GM12878 (cell line): ENCODE data around the gene FTCDNL1. TPM values are rescaled to one million over a fixed set of nuclear protein-coding genes. Genes with fewer than 3 reads are reported as not detected.

ENCODE experiments used
- ATAC-seq: fragments of 200-7000 bp; cut with Tn5 transposase; 3 replicates; pipeline ENCODE4 v1.9.1; 2020; ENCODE audit warnings: mild to moderate bottlenecking, moderate library complexity
- BruUV-seq: library from RNA; stranded (reverse); fragments of 400-500 nt; replicated peaks from 2 replicates; lab custom pipeline; 2021; lab: Mats Ljungman, UMichigan
- CTCF ChIA-PET: fragments of 300-600 bp; sonication (Branson Sonifier 250); formaldehyde crosslinking; extraction: SDS; loops from one replicate; lab custom pipeline; 2021; ENCODE audit warnings: inconsistent platforms; lab: Yijun Ruan, JAX
- POLR2A ChIA-PET: fragments of 350-600 bp; formaldehyde crosslinking; extraction: SDS; loops from one replicate; lab custom pipeline; 2021; ENCODE audit warnings: inconsistent platforms; lab: Charles Lee
- RAD21 ChIA-PET: fragments of 300-600 bp; sonication (Branson Sonifier 250); formaldehyde crosslinking; loops from one replicate; lab custom pipeline; 2023; ENCODE audit warnings: antibody characterized with exemption; ENCODE audit not compliant: unreplicated experiment; lab: Charles Lee
- SMC1A ChIA-PET: fragments of 300-600 bp; sonication (Branson Sonifier 250); formaldehyde crosslinking; loops from one replicate; lab custom pipeline; 2023; ENCODE audit not compliant: unreplicated experiment, uncharacterized antibody; lab: Charles Lee
- DNase-seq: peaks from one replicate; pipeline ENCODE4 v3.0.0-alpha.2; 2011; ENCODE audit warnings: low read depth, low spot score
- FAIRE-seq: peaks from 3 replicates; lab custom pipeline; 2011; peaks lifted over from hg19 to GRCh38; lab: Jason Lieb, UNC
- H2AFZ ChIP-seq: 2 replicates; pipeline ENCODE4 v1.6.0; 2011; ENCODE audit warnings: low read depth, low read length, control low read depth; ENCODE audit not compliant: control insufficient read depth
- H3K27ac ChIP-seq: 2 replicates; pipeline ENCODE4 v1.5.1; 2011; ENCODE audit warnings: control low read depth; ENCODE audit not compliant: control insufficient read depth, insufficient read depth
- H3K27me3 ChIP-seq, 2 experiments: replicated peaks in 1 of 2; 2 replicates each; pipeline versions ENCODE4 v1.6.0 to v1.6.1; 2011; ENCODE audit warnings: low read length in 1 of 2; ENCODE audit not compliant: control insufficient read depth in 2 of 2, insufficient read depth in 2 of 2
- H3K36me3 ChIP-seq, 2 experiments: 2 replicates each; pipeline ENCODE4 v1.5.1; 2011; ENCODE audit warnings: low read length in 1 of 2; ENCODE audit not compliant: control insufficient read depth in 2 of 2, insufficient read depth in 2 of 2
- H3K4me1 ChIP-seq: 2 replicates; pipeline ENCODE4 v1.6.1; 2011; ENCODE audit warnings: mild to moderate bottlenecking, low read length, moderate library complexity, mixed read lengths; ENCODE audit not compliant: control insufficient read depth, insufficient read depth
- H3K4me2 ChIP-seq: 2 replicates; pipeline ENCODE4 v1.6.0; 2011; ENCODE audit warnings: control low read depth; ENCODE audit not compliant: control insufficient read depth, insufficient read depth
- H3K4me3 ChIP-seq: fragments of 200-600 bp; sonication (generic); 2 replicates; pipeline ENCODE4 v1.5.1; 2016
- H3K79me2 ChIP-seq: 2 replicates; pipeline ENCODE4 v1.6.0; 2011; ENCODE audit warnings: low read length; ENCODE audit not compliant: control insufficient read depth, insufficient read depth
- H3K9ac ChIP-seq: 2 replicates; pipeline ENCODE4 v1.8.0; 2011; ENCODE audit warnings: low read length, control low read depth, mixed read lengths; ENCODE audit not compliant: control insufficient read depth, insufficient read depth
- H3K9me3 ChIP-seq: replicated peaks from 3 replicates; pipeline ENCODE4 v1.5.1; 2011; ENCODE audit warnings: mild to moderate bottlenecking, low read length; ENCODE audit not compliant: control insufficient read depth, insufficient read depth
- H4K20me1 ChIP-seq: 2 replicates; pipeline ENCODE4 v1.6.0; 2011; ENCODE audit not compliant: control insufficient read depth, insufficient read depth
- CHD4 ChIP-seq: fragments of 200-600 bp; sonication (generic); IDR thresholded peaks from 2 replicates; pipeline ENCODE4 v1.6.1; 2016; ENCODE audit warnings: mild to moderate bottlenecking
- LARP7 ChIP-seq: fragments of 450-650 bp; IDR thresholded peaks from 2 replicates; pipeline ENCODE4 v1.6.1; 2017; ENCODE audit warnings: mild to moderate bottlenecking
- SMC3 ChIP-seq: IDR thresholded peaks from 2 replicates; pipeline ENCODE4 v1.6.1; 2011; ENCODE audit warnings: low read length, improper control_type of control experiment, borderline replicate concordance
- TCF12 ChIP-seq: IDR thresholded peaks from 2 replicates; pipeline ENCODE4 v1.6.1; 2011; ENCODE audit warnings: low read depth, mild to moderate bottlenecking, low read length
- TCF3 ChIP-seq: IDR thresholded peaks from 2 replicates; pipeline ENCODE4 v1.6.1; 2012; ENCODE audit warnings: low read depth, mild to moderate bottlenecking, low read length, borderline replicate concordance; ENCODE audit not compliant: insufficient read depth
- WGBS: methylation state at CpG from one replicate; pipeline ENCODE4 v1.1.6; 2016; ENCODE audit warnings: low lambda C conversion rate; ENCODE audit not compliant: insufficient replicate concordance, insufficient coverage; ENCODE audit errors: missing lambda C conversion rate; 5-methylcytosine and 5-hydroxymethylcytosine counted together
- in situ Hi-C: fragments of 300-500 bp; cut with MboI; formaldehyde crosslinking; loops from 9 replicates; pipeline ENCODE4 v1.14.3; 2018; ENCODE audit warnings: mixed read lengths
- intact Hi-C: fragments of 100-400 bp; cut with micrococcal nuclease; formaldehyde crosslinking; loops from one replicate; pipeline ENCODE4 v1.14.2; 2022; ENCODE audit not compliant: unreplicated experiment
- polyA plus RNA-seq, 11 experiments: library from polyadenylated mRNA; depleted of rRNA in 4 of 11; unstranded in 6 of 11; stranded (reverse) in 5 of 11; fragments of >200 nt; fragmentation: Nextera tagmentation in 4 of 11; fragmentation: Illumina TruSeq in 1 of 11; extraction: Ambion mirVana in 4 of 11; extraction: Trizol in 1 of 11; gene quantifications; 1 replicate in 1 of 11; 2 replicates in 10 of 11; pipeline versions ENCODE4 v1.2.1 to v1.2.3, GENCODE V29; 2011 to 2016; ENCODE audit warnings: inconsistent platforms in 2 of 11, missing spikeins in 2 of 11, low read depth in 1 of 11
- total RNA-seq, 4 experiments: library from RNA; depleted of rRNA in 3 of 4; stranded (reverse); fragments of >200 nt in 3 of 4; fragmentation: Illumina TruSeq in 1 of 4; extraction: Trizol in 1 of 4; gene quantifications; 2 replicates each; pipeline versions ENCODE4 v1.2.1 to v1.2.3, GENCODE V29; 2013 to 2021
- TF ChIP-seq, protein P1 (sequence below): fragments of 450-650 bp; IDR thresholded peaks from 2 replicates; pipeline ENCODE4 v1.6.1; 2016; ENCODE audit warnings: mild to moderate bottlenecking, moderate library complexity, borderline replicate concordance
- TF ChIP-seq, protein P2 (sequence below): fragments of 450-650 bp; formaldehyde crosslinking; IDR thresholded peaks from 2 replicates; pipeline ENCODE4 v1.4.0; 2020; ENCODE audit warnings: mild to moderate bottlenecking, moderate library complexity

Gene FTCDNL1
- total and polyA plus RNA-seq, 10 of the 15 experiments (the other 5 are each of a cell fraction or from before 2014, with no cell fraction given) = 0.15 to 3.9 (median 2.0) TPM

GRCh38 chr2:199818754-199819153 lies 32.2 kb downstream of the FTCDNL1 start (continued):
- TF ChIP-seq CHD4 = no peak

GRCh38 chr2:199818026-199818425 lies 33.0 kb downstream of the FTCDNL1 start:
- ChIA-PET POLR2A (no interaction called here), CTCF (no interaction called here), RAD21 (no interaction called here), SMC1A (interaction anchor here (0.7 kb wide), 1 partner anchor 455 kb away, joined by 3 read pairs; no protein-coding TSS in a partner anchor)
- no peak for TF ChIP-seq SMC3
- TF ChIP-seq, protein P1, sequence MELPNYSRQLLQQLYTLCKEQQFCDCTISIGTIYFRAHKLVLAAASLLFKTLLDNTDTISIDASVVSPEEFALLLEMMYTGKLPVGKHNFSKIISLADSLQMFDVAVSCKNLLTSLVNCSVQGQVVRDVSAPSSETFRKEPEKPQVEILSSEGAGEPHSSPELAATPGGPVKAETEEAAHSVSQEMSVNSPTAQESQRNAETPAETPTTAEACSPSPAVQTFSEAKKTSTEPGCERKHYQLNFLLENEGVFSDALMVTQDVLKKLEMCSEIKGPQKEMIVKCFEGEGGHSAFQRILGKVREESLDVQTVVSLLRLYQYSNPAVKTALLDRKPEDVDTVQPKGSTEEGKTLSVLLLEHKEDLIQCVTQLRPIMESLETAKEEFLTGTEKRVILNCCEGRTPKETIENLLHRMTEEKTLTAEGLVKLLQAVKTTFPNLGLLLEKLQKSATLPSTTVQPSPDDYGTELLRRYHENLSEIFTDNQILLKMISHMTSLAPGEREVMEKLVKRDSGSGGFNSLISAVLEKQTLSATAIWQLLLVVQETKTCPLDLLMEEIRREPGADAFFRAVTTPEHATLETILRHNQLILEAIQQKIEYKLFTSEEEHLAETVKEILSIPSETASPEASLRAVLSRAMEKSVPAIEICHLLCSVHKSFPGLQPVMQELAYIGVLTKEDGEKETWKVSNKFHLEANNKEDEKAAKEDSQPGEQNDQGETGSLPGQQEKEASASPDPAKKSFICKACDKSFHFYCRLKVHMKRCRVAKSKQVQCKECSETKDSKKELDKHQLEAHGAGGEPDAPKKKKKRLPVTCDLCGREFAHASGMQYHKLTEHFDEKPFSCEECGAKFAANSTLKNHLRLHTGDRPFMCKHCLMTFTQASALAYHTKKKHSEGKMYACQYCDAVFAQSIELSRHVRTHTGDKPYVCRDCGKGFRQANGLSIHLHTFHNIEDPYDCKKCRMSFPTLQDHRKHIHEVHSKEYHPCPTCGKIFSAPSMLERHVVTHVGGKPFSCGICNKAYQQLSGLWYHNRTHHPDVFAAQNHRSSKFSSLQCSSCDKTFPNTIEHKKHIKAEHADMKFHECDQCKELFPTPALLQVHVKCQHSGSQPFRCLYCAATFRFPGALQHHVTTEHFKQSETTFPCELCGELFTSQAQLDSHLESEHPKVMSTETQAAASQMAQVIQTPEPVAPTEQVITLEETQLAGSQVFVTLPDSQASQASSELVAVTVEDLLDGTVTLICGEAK = no peak
- TF ChIP-seq LARP7 = no peak
- no peak for TF ChIP-seq TCF12
- TF ChIP-seq, protein P2, sequence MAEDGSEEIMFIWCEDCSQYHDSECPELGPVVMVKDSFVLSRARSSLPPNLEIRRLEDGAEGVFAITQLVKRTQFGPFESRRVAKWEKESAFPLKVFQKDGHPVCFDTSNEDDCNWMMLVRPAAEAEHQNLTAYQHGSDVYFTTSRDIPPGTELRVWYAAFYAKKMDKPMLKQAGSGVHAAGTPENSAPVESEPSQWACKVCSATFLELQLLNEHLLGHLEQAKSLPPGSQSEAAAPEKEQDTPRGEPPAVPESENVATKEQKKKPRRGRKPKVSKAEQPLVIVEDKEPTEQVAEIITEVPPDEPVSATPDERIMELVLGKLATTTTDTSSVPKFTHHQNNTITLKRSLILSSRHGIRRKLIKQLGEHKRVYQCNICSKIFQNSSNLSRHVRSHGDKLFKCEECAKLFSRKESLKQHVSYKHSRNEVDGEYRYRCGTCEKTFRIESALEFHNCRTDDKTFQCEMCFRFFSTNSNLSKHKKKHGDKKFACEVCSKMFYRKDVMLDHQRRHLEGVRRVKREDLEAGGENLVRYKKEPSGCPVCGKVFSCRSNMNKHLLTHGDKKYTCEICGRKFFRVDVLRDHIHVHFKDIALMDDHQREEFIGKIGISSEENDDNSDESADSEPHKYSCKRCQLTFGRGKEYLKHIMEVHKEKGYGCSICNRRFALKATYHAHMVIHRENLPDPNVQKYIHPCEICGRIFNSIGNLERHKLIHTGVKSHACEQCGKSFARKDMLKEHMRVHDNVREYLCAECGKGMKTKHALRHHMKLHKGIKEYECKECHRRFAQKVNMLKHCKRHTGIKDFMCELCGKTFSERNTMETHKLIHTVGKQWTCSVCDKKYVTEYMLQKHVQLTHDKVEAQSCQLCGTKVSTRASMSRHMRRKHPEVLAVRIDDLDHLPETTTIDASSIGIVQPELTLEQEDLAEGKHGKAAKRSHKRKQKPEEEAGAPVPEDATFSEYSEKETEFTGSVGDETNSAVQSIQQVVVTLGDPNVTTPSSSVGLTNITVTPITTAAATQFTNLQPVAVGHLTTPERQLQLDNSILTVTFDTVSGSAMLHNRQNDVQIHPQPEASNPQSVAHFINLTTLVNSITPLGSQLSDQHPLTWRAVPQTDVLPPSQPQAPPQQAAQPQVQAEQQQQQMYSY = no peak
- TF ChIP-seq TCF3 = no peak
- no peak overlapping the region for H3K4me3 ChIP-seq
- H3K36me3 ChIP-seq = no peaks in the 10 kb centered on the region
- no peak overlapping the region for H3K27ac ChIP-seq
- no peaks in the 10 kb centered on the region for H3K79me2 ChIP-seq
- no peaks in the 10 kb centered on the region for H3K4me1 ChIP-seq
- no peak overlapping the region for H3K9ac ChIP-seq
- no peak overlapping the region for H3K4me2 ChIP-seq
- intact Hi-C loops = no loop called here
- 76% methylated on average over 2 of the region's 2 CpGs for WGBS
- in situ Hi-C loops = no loop called here
- no peaks in the 10 kb centered on the region for H4K20me1 ChIP-seq
- BruUV-seq = no TSS peak
- ATAC-seq (no peak), FAIRE-seq (no peak), DNase-seq (no peak)
- no peak overlapping the region for H2AFZ ChIP-seq
- H3K27me3 ChIP-seq = no peaks in the 10 kb centered on the region
- no peaks in the 10 kb centered on the region for H3K9me3 ChIP-seq
